DMS 273 treated with DMSO at 0.1 percent for 48 hours (cell line): Measurements from ENCODE around the gene MFSD1.

ENCODE experiments used
- DNase-seq: peaks from one replicate; lab custom pipeline; 2025; lab: John Stamatoyannopoulos, UW

The MFSD1 gene

DNA sequence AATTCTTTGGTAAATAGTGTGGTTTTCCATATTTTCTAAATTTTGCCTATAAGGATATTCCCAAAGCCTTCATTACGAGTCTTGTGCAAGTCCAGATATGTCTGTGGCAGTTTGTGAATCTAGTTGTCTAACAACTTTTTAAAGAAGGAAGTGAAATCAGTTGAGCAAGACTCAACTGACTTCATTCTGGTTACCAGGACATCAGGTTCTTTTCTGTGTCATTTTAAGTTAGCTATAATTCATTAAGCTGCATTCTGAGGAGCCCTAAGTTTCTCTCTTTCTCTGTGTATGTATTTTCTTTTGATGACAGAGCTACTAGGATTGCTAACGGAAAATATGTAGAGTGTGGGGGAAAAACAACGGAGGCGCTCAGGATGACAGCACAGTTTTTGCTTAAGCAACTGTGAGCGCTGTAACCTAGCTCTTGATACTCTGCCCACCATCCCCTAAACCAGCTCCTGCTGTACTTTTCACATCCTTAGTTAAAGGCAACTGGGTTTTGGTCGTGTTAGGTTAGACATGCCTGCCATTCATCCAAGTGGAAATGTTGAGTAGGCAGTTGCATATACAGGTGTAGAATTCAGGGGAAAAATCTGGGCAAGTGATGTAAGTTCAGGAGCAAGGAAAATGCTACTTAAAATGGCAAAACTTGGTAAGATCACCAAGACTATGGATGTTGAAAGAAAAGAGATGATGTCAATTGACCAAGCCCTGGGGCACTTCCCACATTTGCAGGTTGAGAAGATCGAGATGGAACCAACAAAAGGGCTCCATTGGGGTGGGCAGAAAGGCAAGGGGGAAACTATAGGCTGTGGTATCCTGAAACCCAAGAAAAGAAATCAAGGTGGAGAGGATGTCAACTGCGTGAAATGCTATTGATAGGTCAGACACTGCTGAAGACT, 9.2 kb downstream of the MFSD1 start:
- no peak for DNase-seq

DNA sequence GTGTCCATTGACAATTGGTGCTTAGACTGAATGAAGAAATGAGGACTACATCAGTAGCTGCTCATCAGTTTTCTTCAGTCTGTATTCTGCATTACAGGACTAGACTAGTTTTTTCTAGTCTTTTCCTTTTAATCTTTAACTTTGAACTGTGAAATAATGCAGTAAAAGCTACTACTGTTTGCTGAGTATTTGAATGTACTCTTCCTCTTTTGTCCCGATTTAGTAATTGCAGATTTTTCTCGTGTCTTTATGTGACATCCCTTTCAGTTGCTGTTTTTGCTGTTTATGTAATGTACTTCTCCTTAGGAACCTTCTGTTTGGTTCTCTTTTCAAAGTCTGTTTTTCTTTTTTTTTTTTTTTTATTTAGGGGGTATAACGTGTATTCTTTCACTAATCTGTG, 17.4 kb downstream of the MFSD1 start:
- no peak for DNase-seq

DNA sequence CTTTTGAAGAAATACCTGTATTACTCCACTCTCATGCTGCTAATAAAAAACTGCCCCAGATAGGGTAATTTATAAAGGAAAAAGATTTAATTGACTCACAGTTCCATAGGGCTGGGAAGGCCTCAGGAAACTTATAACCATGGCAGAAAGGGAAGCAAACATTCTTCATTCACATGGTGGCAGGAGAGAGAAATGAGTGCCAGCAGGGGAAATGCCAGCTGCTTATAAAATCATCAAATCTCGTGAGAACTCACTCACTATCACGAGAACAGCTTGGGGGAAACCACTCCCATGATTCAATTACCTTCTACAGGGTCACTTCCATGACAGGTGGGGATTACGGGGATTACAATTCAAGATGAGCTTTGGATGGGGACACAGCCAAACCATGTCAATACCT, 18.7 kb downstream of the MFSD1 start:
- DNase-seq = no peak

DNA sequence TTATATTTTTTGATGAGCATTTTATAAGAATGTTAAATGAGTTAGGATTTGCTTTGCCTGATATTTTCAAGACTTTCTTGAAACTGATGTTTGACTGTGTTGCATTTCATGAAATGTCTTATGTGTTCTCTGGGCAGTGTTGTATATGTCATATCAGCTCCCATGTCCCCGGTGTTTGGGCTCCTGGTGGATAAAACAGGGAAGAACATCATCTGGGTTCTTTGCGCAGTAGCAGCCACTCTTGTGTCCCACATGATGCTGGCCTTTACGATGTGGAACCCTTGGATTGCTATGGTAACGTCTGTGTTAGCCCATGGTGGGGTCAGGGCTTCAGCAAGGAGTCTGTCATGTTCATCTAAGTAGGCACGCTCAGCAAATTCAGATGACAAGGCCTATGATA, 20.0 kb downstream of the MFSD1 start:
- no peak for DNase-seq

DNA sequence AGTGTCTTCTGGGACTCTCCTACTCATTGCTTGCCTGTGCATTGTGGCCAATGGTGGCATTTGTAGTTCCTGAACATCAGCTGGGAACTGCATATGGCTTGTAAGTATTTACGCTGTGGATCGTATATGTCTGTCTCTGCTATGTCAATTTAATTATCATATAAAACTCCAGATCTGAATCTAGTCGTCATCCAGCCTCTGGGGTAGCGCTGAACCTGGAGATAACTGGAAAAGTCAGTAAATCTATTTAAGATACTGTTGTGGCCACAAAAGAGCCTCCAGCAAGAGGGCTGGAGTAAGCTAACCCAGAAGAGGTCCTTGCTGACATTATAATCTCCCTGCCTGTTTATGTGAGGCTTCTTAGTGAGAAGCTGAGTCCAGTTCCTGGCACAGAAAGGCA, 21.6 kb downstream of the MFSD1 start:
- DNase-seq = no peak

DNA sequence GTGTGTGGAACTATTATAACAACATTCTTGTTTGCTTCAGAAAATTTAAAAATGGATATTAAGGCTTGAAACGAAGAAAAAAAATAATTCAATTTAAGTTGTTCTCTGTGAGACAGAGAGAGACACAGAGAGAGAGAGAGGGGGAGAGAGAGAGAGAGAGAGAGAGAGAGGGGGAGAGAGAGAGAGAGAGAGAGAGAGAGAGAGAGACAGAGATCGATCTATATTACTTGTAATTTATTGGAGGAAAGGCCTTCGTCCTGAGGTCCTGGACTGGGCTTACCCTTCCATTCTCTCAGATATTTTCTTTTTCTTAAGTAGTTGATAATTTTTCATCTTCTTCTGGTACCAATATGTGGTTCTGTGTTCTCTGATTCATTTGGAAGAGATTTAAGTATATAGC, 25.9 kb downstream of the MFSD1 start:
- no peak for DNase-seq

DNA sequence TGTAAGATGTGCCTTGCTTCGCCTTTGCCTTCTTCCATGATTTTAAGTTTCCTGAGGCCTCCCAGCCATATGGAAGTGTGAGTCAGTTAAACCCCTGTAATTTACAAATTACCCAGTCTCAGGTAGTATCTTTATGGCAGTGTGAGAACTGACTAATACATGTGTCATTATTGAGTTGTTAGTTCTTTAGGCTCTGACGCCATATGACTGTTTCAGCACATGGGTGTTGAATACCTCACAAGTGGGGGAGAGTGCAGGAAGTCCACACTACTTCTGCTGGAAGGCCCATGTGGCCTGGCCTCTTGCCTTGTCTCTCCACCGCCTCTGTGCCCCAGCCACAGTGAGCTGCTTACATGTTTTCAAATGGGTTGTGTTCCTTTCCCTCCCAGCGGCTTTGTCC, 28.5 kb downstream of the MFSD1 start:
- no peak for DNase-seq

DNA sequence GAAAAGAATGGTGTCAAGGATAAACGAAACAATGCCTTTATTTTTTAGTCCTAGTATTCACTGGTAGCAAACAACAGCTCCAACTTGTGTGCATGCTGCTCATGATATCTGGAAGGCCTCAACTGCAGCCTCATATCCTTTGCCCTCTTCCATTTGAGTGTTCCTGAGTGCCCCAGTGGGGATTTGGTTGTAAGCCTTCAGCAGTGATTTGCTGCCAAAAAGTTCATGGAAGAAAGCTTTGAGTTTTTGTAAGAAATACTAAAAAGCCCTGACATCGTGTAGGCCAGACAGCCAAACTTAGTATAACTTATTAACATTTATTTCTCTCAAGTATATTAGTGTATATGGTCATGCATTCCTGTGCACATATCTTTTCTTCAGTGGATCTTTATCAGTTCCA, 30.0 kb downstream of the MFSD1 start:
- DNase-seq = no peak

DNA sequence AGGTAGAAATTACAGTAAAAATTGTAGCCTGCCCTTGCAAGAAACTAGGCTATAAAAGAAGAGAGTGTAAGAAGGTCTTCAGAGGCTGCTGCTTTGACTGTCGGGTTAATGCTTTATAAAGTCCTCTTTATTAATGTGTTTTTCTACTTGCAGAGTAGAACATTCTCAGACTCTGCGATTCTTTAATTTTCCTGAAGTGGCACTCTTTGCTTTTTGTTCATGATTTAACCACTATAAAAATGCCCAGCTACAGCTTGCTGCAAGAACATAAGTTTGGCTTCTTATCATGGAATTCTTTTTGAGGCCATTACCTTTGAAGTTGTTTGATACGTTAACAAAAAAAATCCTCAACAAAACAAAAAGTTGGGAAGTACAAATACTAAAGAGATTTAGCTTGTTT, 33.8 kb downstream of the MFSD1 start:
- no peak for DNase-seq

DNA sequence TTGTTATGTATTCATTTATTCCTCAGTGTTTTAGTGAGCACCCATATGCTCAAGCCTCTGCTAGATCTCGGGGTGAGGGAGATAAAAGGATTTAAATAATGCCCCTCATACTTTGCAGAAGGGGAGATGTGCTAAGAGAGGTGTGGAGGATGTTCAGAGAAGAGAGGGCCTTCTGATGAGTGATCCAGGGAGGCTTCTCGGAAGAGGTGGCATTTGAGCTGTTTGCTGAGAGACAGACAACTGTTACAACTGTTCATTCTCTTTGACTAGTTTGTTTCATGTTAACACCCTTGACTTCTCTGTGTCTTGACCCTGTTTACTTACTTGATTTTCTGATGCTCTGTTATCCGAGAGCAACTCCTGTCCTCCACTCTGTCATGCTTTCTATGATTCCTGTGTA, 34.5 kb downstream of the MFSD1 start:
- no peak for DNase-seq

DNA sequence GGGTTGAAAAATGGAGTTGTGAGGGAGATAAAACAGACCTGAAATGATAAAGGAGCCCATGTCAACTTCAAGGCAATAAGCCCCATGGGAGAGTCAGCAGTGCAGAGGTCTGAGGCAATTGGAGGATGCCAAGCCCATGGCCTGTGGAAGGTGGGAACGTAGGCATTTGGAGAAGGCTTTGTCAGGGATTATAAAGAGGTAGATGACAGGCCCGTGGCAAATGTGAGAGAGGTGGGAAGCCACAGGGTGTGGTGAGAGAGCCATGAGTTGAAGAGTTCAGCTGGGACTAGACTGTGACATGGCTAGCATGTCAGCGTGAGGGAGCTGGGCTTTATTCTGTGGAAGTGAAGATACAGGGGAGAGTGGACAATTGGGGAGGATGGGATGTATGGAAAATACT, 35.4 kb downstream of the MFSD1 start:
- no peak for DNase-seq

DNA sequence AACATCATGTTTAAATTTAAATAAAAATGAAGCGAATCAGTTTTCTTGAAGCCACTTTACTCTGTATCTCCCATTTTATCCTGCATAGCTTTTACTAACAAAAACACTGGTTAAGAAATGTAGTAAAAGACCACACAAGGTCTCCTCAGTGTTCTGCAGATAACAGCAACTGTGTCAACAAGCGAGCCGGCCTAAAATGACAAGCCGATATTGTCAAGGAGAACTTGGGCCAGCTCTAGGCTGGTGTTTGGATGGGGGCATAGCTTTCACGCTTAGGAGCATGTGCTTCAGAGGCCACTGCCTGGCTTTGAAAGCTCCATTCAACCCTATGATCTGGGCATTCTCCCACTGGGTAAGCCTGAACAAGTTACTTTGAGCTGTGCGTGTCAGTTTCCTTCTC, 38.1 kb downstream of the MFSD1 start:
- no peak for DNase-seq

DNA sequence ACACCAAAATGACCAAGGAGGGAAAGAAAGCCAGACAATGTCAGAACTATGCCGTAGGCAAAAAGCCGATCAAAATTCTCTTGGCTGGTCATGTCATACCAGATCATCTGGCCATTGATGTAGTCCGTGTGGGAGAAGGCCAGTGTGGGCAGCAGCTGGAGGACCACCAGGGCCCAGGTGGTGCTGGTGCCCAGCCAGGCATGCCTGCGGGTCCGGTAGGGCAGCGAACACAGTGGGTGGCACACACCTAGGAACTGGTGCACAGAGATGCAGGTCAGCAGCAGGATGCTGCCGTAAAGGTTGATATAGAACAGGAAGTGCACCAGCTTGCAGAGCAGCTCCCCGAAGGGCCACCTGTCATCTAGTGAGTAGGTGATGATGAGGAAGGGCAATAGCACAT, 39.5 kb downstream of the MFSD1 start:
- DNase-seq = no peak

DNA sequence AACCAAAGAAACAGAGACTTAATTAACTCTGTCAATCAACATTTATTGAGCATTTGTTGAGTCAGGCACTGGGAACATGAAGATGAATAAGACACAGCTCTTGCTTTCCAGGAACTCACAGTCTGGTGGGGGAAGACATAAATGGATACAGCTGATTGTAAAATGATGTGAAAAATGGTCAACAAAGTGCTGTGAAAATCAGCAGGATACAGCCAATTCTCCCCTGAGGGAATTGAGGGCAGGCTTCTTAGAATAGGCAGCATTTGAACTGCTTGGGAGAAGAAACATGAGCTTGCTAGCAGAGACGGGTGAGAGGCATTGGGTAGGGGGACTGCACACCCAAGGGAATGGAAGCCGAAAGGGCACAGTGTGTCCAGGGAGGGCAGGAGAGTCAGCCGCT, 41.1 kb downstream of the MFSD1 start:
- no peak for DNase-seq

DNA sequence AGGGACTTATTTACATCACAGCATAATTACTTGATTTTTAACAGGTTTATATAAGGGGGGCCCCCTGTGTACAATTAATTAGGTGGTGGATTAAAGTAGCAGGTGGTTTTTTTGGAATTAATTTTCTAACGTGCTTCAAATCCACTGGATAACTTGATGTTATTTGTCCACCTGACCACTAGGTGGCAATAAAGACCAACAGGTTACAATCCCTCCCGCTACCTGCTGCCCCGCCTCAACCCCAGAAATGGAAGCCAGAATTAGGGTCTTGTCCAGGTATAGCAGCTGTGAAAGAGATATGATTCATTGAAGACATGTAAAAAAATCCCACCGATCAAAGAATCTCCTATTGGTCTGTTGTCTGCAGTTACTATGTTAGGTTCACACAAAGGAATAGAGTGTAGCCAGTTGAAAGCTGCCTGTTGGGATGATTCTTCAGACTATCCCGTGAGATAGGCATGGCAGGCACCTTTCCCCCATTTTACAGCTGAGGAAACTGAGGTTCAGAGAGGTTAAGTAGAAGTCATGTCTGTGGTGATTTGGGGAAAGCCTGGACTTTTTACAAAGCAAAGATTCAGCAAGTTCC, 44.0 kb downstream of the MFSD1 start:
- DNase-seq = peak; percentile 14

DNA sequence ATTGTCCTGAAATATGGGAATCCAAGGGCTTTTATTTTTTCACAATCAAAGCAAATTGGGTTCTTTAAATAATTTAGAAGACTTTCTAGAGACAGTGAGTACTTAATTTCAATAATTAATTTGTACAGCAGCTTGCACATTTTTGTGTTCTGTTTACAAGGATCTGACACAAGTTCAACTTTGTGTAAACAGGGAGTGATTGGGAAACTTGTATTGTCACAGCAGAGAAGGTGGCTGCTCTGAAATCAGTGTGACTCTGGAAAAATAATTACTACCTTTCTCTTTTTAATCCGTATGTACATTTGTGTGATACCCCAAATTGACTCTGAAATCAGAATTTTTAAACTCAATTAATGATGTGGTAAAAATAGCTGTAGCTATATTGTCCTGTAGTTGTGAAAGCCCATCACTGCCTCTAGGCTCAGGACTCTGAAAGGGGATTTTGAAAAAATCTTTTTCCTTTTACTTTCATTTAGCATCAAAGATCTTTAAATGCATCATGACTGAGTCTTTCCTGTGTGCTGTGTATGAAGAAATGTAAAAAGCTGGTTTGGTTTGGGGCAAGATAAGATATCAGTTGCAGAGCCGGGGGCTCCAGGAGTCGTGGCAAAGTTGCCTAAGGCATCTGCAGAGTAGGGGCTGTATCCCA, 45.1 kb downstream of the MFSD1 start:
- DNase-seq = no peak

DNA sequence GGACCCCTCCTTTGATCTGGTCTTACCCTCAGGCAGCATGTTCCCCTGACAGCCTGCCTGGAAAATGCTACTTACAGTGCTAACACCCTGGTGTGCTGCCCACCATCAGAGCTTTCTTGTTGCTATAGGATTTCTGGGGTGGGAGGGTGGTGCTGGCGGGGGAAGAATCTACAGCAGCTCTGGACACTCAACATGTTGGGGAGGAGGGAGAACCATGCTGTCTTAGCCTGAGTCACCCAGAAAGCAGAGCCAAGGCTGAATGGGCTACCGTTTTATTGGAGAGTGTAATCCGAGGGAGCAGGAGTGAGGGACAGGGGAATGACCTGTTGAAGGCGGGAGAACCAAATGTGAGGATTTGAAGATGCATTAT, 45.6 kb downstream of the MFSD1 start:
- DNase-seq = no peak

DNA sequence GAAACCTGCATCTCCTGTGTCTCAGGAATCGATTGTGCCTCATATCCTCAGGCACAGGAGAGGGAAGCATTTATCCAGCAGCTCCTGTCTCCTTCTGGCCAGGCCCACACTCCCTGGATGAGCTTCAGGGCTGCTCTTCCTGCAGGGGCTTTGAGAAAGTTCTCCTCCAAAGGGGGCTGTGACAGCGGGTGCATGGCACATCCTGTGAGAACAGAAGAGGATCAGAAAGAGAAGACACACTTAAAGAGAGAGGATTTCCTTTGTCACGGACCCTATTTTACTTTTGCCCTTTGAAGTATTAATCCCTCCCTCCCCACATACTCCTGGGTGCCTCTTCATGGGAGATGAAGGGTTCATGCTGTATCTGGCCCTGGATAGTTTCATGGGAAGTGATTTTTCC, 46.0 kb downstream of the MFSD1 start:
- DNase-seq = no peak

DNA sequence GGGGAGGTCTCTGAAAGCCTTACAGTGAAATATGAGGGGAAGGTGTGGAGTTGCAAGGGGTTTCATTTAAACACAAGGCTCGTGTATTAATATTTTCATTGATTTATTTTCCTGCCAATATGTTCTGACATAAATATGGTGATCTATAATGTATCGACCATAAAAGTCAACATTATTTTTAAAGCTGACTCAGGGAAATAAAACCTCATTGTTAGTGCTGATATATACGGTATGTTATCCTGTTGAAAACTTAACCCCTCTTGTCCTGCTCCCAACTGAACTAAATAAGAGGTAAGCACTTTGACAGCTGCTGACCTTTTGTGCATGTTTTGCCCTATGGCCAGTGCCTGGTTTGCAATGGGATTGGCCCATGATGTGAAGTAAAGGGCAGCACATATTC, 47.9 kb downstream of the MFSD1 start:
- DNase-seq = no peak

DNA sequence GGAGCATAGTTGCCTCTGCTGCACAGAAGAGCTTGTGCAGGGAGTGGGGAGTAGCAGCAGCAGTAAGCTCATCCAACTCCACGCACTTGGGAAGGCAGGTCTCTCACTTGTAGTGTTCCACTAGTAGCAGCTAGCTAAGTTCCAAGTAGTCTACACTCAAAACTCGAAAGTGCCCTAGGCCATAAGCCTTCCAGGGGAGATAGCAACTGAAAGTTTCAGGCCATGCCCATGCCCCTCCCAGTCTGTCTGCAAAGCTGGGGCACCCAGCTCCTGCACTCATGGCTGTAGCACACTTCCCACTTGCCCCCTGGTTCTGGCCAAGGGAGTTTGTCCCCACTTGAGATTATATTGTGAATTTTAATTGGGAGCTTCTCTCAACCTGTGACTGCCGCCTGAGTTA, 57.5 kb downstream of the MFSD1 start:
- DNase-seq = no peak

DNA sequence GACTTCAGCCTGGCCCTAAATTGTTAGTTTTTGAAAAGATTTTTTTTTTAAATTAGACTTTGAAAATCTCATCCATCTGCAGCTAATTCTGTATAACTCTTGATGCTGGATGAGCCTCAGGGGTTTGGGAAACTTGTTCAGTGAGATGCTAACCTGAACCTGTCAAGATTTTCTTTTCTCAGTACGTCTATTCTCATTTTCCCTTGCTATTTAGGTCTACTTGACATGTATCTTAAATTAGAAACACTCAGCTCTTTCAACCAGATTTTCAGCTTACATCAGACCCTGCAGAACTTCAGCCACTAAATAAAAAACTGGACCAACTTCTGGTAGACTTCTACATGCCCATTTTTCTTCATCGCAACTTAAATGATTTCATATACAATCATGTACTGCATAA, 61.4 kb downstream of the MFSD1 start:
- DNase-seq = no peak

DNA sequence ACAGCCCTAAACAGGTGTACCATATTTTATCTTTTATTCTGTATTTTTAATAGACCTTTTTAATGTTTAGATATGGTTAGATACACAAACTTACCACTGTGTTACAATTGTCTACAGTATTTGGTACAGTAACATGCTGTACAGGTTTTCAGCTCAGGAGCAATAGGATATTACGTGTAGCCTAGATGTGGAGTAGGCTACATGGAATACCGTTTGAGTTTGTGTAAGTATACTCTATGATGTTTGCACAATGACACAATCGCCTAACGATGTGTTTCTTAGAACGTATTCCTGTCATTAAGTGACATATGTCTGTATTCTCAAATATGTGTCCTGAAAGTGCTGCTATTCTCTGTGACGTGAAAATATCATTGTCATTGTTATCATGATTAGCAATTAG, 62.6 kb downstream of the MFSD1 start:
- no peak for DNase-seq

DNA sequence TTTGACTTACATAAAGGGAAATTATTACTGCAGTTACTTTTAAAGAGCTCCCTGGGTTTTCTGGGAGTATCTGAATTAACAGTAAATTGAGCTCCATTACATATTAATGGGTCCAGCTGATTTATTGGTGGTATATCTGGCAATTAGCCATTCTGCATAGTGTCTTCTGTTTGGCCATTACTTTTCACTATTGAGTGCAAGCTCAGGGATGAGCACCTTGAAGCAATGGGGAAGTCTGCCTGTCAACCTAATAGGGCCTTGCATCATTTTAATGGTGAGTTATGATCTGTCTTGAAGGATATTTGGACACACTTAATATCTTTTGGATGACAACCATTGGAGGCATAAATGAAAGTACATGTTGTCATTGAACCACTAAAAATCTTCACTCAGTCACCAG, 73.8 kb downstream of the MFSD1 start:
- no peak for DNase-seq
